C4-2B (cell line): ENCODE results near the gene SPATA3.

Experiments
- ZFX ChIP-seq: fragments of 450-650 bp; IDR thresholded peaks from 2 replicates; pipeline ENCODE4 v1.6.1; 2017
- TF ChIP-seq, protein P1 (sequence below): fragments of 450-650 bp; conservative IDR thresholded peaks from 2 replicates; pipeline ENCODE4 v1.5.1; 2017; ENCODE audit warnings: mild to moderate bottlenecking

DNA sequence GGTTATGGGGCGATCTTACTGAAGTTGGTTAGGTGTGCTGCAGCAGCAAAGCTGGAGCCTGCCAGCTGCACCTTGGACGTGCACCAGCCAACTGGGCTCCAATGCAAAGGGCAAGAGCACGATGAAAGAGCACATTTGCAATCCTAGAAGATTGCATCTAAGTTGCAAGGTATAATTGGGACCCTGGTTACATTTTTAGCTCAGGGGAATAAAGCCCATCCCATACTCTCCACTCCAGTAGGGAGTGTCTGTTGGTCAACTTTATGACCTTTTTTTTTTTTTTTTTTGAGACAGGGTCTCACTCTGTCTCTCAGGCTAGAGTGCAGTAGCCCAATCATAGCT lies 48.7 kb upstream of the SPATA3 start:
- TF ChIP-seq, protein P1, sequence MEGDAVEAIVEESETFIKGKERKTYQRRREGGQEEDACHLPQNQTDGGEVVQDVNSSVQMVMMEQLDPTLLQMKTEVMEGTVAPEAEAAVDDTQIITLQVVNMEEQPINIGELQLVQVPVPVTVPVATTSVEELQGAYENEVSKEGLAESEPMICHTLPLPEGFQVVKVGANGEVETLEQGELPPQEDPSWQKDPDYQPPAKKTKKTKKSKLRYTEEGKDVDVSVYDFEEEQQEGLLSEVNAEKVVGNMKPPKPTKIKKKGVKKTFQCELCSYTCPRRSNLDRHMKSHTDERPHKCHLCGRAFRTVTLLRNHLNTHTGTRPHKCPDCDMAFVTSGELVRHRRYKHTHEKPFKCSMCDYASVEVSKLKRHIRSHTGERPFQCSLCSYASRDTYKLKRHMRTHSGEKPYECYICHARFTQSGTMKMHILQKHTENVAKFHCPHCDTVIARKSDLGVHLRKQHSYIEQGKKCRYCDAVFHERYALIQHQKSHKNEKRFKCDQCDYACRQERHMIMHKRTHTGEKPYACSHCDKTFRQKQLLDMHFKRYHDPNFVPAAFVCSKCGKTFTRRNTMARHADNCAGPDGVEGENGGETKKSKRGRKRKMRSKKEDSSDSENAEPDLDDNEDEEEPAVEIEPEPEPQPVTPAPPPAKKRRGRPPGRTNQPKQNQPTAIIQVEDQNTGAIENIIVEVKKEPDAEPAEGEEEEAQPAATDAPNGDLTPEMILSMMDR = no peak
- TF ChIP-seq ZFX = no peak
